Mammary epithelial cell (primary cell): ENCODE data around the gene CCDC68.

ENCODE experiments used
- EZH2 ChIP-seq: IDR thresholded peaks from 2 replicates; pipeline ENCODE4 v1.6.1; 2012; ENCODE audit warnings: low read length, inconsistent platforms, borderline replicate concordance
- TF ChIP-seq, protein P1 (sequence below), 2 donors: IDR thresholded peaks in 1 of 2; conservative IDR thresholded peaks in 1 of 2; 2 replicates each; pipeline ENCODE4 v1.5.1; 2011 to 2012; ENCODE audit warnings: inconsistent platforms in 2 of 2, low read length in 2 of 2, mild to moderate bottlenecking in 2 of 2, control low read depth in 1 of 2, low read depth in 1 of 2; ENCODE audit not compliant: insufficient read depth in 1 of 2; ENCODE audit errors: extremely low read depth in 1 of 2

DNA sequence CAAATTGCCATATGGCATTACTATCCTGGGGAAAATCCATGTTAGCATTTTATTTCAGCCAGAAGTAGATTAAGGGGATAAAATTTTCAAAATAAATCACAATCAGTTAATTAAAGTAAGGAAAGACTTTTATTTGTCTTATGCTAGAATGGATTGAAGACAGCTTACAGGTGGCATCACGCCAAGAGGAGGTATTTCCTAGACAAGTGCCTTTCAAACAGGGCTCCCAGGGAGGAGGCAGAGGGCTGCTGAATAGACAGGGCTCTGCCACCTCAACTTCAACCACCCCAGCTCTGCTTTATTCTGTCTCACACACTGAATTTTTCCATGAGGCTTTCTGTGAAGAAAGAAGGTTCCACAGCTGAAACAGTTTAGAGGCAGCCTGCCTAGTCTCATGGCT, 12.2 kb downstream of the CCDC68 start:
- TF ChIP-seq, protein P1, sequence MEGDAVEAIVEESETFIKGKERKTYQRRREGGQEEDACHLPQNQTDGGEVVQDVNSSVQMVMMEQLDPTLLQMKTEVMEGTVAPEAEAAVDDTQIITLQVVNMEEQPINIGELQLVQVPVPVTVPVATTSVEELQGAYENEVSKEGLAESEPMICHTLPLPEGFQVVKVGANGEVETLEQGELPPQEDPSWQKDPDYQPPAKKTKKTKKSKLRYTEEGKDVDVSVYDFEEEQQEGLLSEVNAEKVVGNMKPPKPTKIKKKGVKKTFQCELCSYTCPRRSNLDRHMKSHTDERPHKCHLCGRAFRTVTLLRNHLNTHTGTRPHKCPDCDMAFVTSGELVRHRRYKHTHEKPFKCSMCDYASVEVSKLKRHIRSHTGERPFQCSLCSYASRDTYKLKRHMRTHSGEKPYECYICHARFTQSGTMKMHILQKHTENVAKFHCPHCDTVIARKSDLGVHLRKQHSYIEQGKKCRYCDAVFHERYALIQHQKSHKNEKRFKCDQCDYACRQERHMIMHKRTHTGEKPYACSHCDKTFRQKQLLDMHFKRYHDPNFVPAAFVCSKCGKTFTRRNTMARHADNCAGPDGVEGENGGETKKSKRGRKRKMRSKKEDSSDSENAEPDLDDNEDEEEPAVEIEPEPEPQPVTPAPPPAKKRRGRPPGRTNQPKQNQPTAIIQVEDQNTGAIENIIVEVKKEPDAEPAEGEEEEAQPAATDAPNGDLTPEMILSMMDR (conservative IDR thresholded peaks at IDR 0.05 in 1 of 2, IDR thresholded peaks at IDR 0.05 in 1 of 2; ENCODE audit: extremely low read depth in 1 of 2, insufficient read depth in 1 of 2, low read depth in 1 of 2, low read length in 2 of 2): no peak
- TF ChIP-seq EZH2: no peak
